GM13977 (cell line): ENCODE results near the gene UTP4.

Experiments
- DNase-seq: peaks from one replicate; pipeline ENCODE4 v3.0.0; 2012; ENCODE audit warnings: low spot score
- in situ Hi-C: fragments of 300-500 bp; cut with MboI; formaldehyde crosslinking; loops from one replicate; pipeline ENCODE4 v1.12.0; 2022; ENCODE audit warnings: low sequenced_read_pairs, low pct_unique_long_range_greater_than_20kb, mixed read lengths, inconsistent platforms; ENCODE audit not compliant: unreplicated experiment
- TF ChIP-seq, protein P1 (sequence below): IDR thresholded peaks from 2 replicates; pipeline ENCODE4 v1.5.1; 2012; ENCODE audit warnings: mild to moderate bottlenecking, control low read depth; ENCODE audit not compliant: insufficient read depth; ENCODE audit errors: extremely low read depth, missing control alignments

The UTP4 gene

DNA sequence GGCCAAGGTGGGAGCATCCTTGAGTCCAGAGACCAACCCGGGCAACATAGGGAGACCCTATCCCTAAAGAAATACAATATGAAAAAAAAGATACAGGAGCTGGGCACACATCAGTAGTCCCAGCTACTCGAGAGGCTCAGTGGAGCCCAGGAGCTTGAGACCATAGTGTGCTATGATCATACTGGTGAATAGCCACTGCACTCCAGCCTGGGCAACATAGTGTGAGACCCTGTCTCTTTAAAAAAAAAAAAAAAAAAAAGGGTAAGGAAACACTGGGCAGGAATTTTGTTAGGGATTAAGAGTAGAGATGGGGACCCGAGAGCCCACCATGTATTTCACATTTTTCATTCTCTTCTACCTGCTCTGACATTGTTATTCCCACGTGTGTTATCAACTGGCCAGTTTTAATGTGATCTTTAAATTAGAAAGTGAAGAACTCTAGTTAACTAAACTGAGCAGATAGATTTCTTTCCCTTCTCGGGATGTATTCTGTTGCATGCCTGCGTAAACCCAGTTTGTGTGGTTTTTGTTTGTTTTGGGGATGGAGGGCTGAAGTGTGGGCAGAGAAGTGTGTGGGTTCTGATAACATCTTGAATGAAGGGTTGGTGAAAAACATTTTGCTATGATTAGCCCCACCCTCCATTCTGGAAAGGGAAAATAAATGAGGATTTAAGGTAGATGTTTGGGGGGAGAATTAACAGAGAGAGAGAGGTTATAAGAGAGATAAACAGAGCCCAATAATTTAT lies 37.3 kb downstream of the UTP4 start:
- DNase-seq, result no peak
- TF ChIP-seq, protein P1, sequence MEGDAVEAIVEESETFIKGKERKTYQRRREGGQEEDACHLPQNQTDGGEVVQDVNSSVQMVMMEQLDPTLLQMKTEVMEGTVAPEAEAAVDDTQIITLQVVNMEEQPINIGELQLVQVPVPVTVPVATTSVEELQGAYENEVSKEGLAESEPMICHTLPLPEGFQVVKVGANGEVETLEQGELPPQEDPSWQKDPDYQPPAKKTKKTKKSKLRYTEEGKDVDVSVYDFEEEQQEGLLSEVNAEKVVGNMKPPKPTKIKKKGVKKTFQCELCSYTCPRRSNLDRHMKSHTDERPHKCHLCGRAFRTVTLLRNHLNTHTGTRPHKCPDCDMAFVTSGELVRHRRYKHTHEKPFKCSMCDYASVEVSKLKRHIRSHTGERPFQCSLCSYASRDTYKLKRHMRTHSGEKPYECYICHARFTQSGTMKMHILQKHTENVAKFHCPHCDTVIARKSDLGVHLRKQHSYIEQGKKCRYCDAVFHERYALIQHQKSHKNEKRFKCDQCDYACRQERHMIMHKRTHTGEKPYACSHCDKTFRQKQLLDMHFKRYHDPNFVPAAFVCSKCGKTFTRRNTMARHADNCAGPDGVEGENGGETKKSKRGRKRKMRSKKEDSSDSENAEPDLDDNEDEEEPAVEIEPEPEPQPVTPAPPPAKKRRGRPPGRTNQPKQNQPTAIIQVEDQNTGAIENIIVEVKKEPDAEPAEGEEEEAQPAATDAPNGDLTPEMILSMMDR, result no peak
- in situ Hi-C loops, result no loop called here

DNA sequence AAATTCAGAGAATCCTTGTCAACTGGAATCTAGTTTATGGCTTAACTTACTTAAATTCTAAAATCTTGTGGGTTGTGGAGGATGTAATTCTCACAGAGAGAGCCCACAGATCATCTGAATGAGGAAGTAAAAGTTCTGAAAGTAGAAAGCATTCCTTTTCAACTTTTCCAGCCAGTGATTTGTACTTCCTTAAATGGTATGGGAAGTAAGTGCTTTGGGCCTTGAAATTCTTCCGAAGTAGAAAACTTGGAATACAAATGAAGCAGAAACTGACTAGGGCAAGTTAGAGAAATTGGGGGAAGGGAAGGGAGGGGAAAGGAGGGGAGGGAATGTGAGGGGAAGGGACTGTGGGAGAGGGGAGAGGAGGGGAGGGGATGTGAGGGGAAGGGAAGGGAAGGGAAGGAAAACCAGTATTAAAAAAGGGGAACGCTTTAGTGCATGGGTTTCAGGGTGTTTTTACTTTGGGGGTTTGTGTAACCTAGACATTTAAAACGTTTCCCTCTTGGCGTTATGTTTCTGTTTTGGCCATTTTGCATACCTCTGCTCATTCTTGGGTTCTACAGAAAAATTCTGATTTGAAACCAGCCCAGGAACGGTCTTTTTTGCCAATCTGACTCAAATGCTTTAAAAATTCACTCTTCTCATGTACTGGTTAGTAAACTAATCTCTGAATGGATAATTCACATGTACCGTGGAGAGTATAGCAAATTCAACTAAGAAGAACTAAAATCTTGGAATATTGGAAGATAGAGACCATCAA lies 39.1 kb downstream of the UTP4 start:
- DNase-seq, result no peak
- in situ Hi-C loops, result no loop called here
- TF ChIP-seq, protein P1, result no peak

DNA sequence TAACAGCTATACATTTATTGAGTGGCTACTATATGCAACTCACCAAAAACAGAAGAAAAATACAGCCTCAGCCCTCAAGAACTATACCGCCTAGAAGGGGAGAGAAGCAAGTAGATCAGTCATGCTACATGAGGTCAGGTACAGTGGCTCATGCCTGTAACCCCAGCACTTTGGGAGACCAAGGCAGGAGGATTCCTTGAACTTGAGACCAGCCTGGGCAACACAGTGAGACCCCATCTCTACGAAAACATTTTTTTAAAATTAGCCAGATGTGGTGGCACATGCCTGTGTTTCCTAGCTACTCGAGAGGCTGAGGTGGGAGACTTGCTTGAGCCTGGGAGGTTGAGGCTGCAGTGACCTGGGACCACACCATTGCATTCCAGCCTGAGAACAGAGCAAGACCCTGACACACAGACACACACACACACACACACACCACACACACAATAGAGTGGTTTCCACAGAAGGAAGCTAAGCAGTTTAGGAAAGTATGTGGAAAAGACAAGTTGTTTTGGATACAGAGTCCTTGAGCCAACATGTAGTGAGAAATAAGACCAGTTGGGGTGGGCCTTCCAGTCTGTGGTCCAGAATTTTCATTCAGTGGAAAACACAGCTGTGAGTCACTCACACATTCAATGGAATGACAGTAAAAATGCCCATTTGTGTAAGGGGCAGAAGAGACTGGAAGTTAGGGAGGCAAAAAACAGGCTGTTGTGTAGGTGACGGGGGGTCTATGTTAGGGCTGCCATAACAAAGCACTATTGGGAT lies 43.8 kb downstream of the UTP4 start:
- DNase-seq, result no peak
- TF ChIP-seq, protein P1, result no peak
- in situ Hi-C loops, result no loop called here

DNA sequence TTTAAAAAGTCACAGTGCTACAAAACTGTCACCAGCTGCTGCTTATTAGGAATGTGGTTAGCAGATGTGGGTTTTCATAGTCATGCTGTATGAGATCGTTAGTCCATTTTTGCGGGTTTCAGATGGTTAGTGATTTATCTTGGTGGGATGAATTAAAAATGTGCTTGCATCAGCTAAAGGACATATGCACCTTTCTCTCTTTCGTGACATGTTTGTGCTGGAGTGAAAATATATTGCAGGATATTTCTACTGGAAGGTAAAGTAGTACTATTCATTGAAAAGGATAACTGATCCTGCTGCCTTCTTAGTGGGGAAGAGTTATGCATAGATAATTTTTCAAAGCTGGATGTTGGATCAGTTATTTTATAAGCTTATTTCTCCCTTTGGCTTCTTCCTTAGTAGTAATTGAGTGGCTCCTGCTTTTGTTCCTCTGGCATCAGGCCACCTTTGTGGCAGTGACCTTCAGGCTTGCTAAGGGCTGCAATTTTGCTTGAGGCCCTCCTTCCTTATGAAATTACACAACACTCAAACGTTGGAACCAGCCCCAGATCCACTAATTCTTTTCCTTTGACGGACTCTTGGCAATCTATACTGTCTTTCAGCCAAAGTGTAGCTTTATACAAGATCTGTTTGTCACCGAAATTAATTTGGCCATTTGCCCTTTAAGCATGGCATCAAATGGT lies 47.0 kb downstream of the UTP4 start:
- in situ Hi-C loops, result no loop called here
- TF ChIP-seq, protein P1, result no peak
- DNase-seq, result no peak

DNA sequence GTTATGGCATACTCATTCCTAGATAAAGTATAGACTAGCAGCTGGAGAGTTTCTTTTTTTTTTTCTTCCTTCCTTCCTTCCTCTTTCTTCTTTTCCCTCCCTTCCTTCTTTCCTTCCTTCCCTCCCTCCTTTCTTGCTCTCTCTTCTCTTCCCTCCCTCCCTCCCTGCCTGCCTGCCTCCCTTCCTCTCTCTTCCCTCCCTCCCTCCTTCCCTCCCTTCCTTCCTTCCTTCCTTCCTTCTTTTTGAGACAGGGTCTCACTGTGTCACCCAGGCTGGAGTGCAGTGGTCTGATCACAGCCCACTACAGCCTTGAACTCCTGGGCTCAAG lies 47.5 kb downstream of the UTP4 start:
- in situ Hi-C loops, result no loop called here
- TF ChIP-seq, protein P1, result no peak
- no peak for DNase-seq
